ENCODE data around the gene TRIM44.

TRIM44 gene

GRCh38 chr11:35662649-35663407 lies at the start of gene TRIM44:
Gene TRIM44, plus strand, starts transcription at chr11:35662775. Its CDS starts 337 bp downstream, at chr11:35663112.
- peaks cover 48% of the 10 kb centered on the region for H3K4me1 Mint-ChIP-seq (ENCODE audit: low read depth)
- peak within 1 kb of the TSS; percentile 95 for H3K27ac Mint-ChIP-seq
- H3K9me3 Mint-ChIP-seq = peaks cover 27% of the 10 kb centered on the region
- peak; percentile 89 for DNase-seq
- peak within 1 kb of the TSS; percentile 85 for H3K4me3 Mint-ChIP-seq
- H3K36me3 Mint-ChIP-seq (ENCODE audit: low read depth) = peaks cover 48% of the 10 kb centered on the region
- peaks cover 7% of the 10 kb centered on the region for H3K27me3 Mint-ChIP-seq

GRCh38 chr11:35614939-35615569 lies 47.5 kb upstream of the TRIM44 start:
- H3K27me3 Mint-ChIP-seq = peaks cover 64% of the 10 kb centered on the region

GRCh38 chr11:35615921-35616900 lies 46.4 kb upstream of the TRIM44 start:
- no peaks in the 10 kb centered on the region for H3K36me3 Mint-ChIP-seq (ENCODE audit: low read depth)
- H3K27ac Mint-ChIP-seq = no peak overlapping the region
- H3K4me3 Mint-ChIP-seq = no peak overlapping the region
- peaks cover 64% of the 10 kb centered on the region for H3K27me3 Mint-ChIP-seq
- H3K4me1 Mint-ChIP-seq (ENCODE audit: low read depth) = peaks cover 16% of the 10 kb centered on the region
- H3K9me3 Mint-ChIP-seq = no peaks in the 10 kb centered on the region
- DNase-seq = no peak

More at GRCh38 chr11:35614939-35615569, 47.5 kb upstream of the TRIM44 start:
- no peaks in the 10 kb centered on the region for H3K9me3 Mint-ChIP-seq
- H3K4me1 Mint-ChIP-seq (ENCODE audit: low read depth) = peaks cover 13% of the 10 kb centered on the region
- H3K36me3 Mint-ChIP-seq (ENCODE audit: low read depth) = no peaks in the 10 kb centered on the region
- no peak for DNase-seq
- no peak overlapping the region for H3K4me3 Mint-ChIP-seq
- H3K27ac Mint-ChIP-seq = no peak overlapping the region

- peaks cover 67% of the 10 kb centered on the region for H3K27me3 Mint-ChIP-seq
- H3K4me3 Mint-ChIP-seq = peak overlapping the region; percentile 60
- no peaks in the 10 kb centered on the region for H3K36me3 Mint-ChIP-seq (ENCODE audit: low read depth)
- H3K27ac Mint-ChIP-seq = no peak overlapping the region
- peaks cover 16% of the 10 kb centered on the region for H3K4me1 Mint-ChIP-seq (ENCODE audit: low read depth)
- no peak for DNase-seq
- no peaks in the 10 kb centered on the region for H3K9me3 Mint-ChIP-seq
These were observed 45.3 kb upstream of the TRIM44 start for GRCh38 chr11:35617316-35617686.

- DNase-seq = peak; percentile 50
- no peaks in the 10 kb centered on the region for H3K9me3 Mint-ChIP-seq
- peak within 1 kb of the TSS; percentile 60 for H3K4me3 Mint-ChIP-seq
- peaks cover 16% of the 10 kb centered on the region for H3K4me1 Mint-ChIP-seq (ENCODE audit: low read depth)
- no peaks in the 10 kb centered on the region for H3K36me3 Mint-ChIP-seq (ENCODE audit: low read depth)
- no peak within 1 kb of the TSS for H3K27ac Mint-ChIP-seq
- peaks cover 69% of the 10 kb centered on the region for H3K27me3 Mint-ChIP-seq
These were observed 44.7 kb upstream of the TRIM44 start, which contains the start of gene FJX1 for GRCh38 chr11:35617687-35618496. Gene FJX1, plus strand, starts transcription at chr11:35618460. Its CDS starts 177 bp downstream, at chr11:35618637.

GRCh38 chr11:35618497-35619115 lies 44.0 kb upstream of the TRIM44 start:
- peaks cover 73% of the 10 kb centered on the region for H3K27me3 Mint-ChIP-seq

GRCh38 chr11:35619116-35619854 lies 43.3 kb upstream of the TRIM44 start:
- no peaks in the 10 kb centered on the region for H3K9me3 Mint-ChIP-seq
- H3K27me3 Mint-ChIP-seq = peaks cover 76% of the 10 kb centered on the region
- H3K36me3 Mint-ChIP-seq (ENCODE audit: low read depth) = no peaks in the 10 kb centered on the region
- H3K4me3 Mint-ChIP-seq = peak overlapping the region; percentile 62
- H3K27ac Mint-ChIP-seq = no peak overlapping the region
- H3K4me1 Mint-ChIP-seq (ENCODE audit: low read depth) = peaks cover 16% of the 10 kb centered on the region
- peak; percentile 66 for DNase-seq

More at GRCh38 chr11:35618497-35619115, 44.0 kb upstream of the TRIM44 start:
- H3K27ac Mint-ChIP-seq = no peak overlapping the region
- H3K4me1 Mint-ChIP-seq (ENCODE audit: low read depth) = peaks cover 16% of the 10 kb centered on the region
- no peaks in the 10 kb centered on the region for H3K36me3 Mint-ChIP-seq (ENCODE audit: low read depth)
- H3K9me3 Mint-ChIP-seq = no peaks in the 10 kb centered on the region
- DNase-seq = no peak
- no peak overlapping the region for H3K4me3 Mint-ChIP-seq

GRCh38 chr11:35619855-35620640 lies 42.5 kb upstream of the TRIM44 start:
- Mint-ChIP-seq H3K4me3 (peak overlapping the region; percentile 62), H3K27me3 (peaks cover 71% of the 10 kb centered on the region)

GRCh38 chr11:35620795-35621194 lies 41.8 kb upstream of the TRIM44 start:
- H3K4me3 Mint-ChIP-seq = no peak overlapping the region
- H3K4me1 Mint-ChIP-seq (ENCODE audit: low read depth) = peaks cover 16% of the 10 kb centered on the region
- no peak overlapping the region for H3K27ac Mint-ChIP-seq
- no peaks in the 10 kb centered on the region for H3K9me3 Mint-ChIP-seq
- H3K36me3 Mint-ChIP-seq (ENCODE audit: low read depth) = no peaks in the 10 kb centered on the region
- DNase-seq = no peak
- peaks cover 69% of the 10 kb centered on the region for H3K27me3 Mint-ChIP-seq

More at GRCh38 chr11:35619855-35620640, 42.5 kb upstream of the TRIM44 start:
- peak; percentile 32 for DNase-seq
- H3K27ac Mint-ChIP-seq = no peak overlapping the region
- no peaks in the 10 kb centered on the region for H3K9me3 Mint-ChIP-seq
- no peaks in the 10 kb centered on the region for H3K36me3 Mint-ChIP-seq (ENCODE audit: low read depth)
- peaks cover 16% of the 10 kb centered on the region for H3K4me1 Mint-ChIP-seq (ENCODE audit: low read depth)

- H3K36me3 Mint-ChIP-seq (ENCODE audit: low read depth) = no peaks in the 10 kb centered on the region
- peaks cover 16% of the 10 kb centered on the region for H3K4me1 Mint-ChIP-seq (ENCODE audit: low read depth)
- no peaks in the 10 kb centered on the region for H3K9me3 Mint-ChIP-seq
- no peak for DNase-seq
- no peak overlapping the region for H3K4me3 Mint-ChIP-seq
- no peak overlapping the region for H3K27ac Mint-ChIP-seq
- peaks cover 73% of the 10 kb centered on the region for H3K27me3 Mint-ChIP-seq
These were observed 41.0 kb upstream of the TRIM44 start for GRCh38 chr11:35621620-35622019.

- H3K27ac Mint-ChIP-seq = no peak overlapping the region
These were observed 40.5 kb upstream of the TRIM44 start for GRCh38 chr11:35622070-35622469.

GRCh38 chr11:35623621-35624168 lies 38.9 kb upstream of the TRIM44 start:
- Mint-ChIP-seq H3K4me1 (ENCODE audit: low read depth) (peaks cover 11% of the 10 kb centered on the region), H3K36me3 (ENCODE audit: low read depth) (no peaks in the 10 kb centered on the region), H3K9me3 (no peaks in the 10 kb centered on the region), H3K4me3 (no peak overlapping the region), H3K27me3 (peaks cover 78% of the 10 kb centered on the region), H3K27ac (no peak overlapping the region)
- no peak for DNase-seq

More at GRCh38 chr11:35622070-35622469, 40.5 kb upstream of the TRIM44 start:
- H3K9me3 Mint-ChIP-seq = no peaks in the 10 kb centered on the region
- no peak overlapping the region for H3K4me3 Mint-ChIP-seq
- H3K36me3 Mint-ChIP-seq (ENCODE audit: low read depth) = no peaks in the 10 kb centered on the region
- peaks cover 74% of the 10 kb centered on the region for H3K27me3 Mint-ChIP-seq
- no peak for DNase-seq
- peaks cover 16% of the 10 kb centered on the region for H3K4me1 Mint-ChIP-seq (ENCODE audit: low read depth)

Measured in activated T-cell treated with anti-CD3 and anti-CD28 coated beads, Interleukin-2, amount 50 U/mL, for 24 hours (primary cell).